CD4-positive, CD25-positive, alpha-beta regulatory T cell (primary cell): ENCODE measurements around the gene ADORA2B. TPM values are rescaled to one million over a fixed set of nuclear protein-coding genes. Genes with fewer than 3 reads are reported as not detected.
A peak's percentile ranks its signal among the peaks of the same experiment; 100 is the strongest.

Source experiments
- ATAC-seq, 2 donors: fragments of 150-1000 bp; cut with Tn5 transposase; one replicate each; pipeline ENCODE4 v1.10.0; 2021; ENCODE audit warnings: low read depth in 2 of 2, moderate number of reproducible peaks in 2 of 2, moderate library complexity in 1 of 2
- DNase-seq, 3 donors: peaks; one replicate each; pipeline versions ENCODE4 v3.0.0 to v3.0.0-alpha.2; 2012 to 2022; ENCODE audit warnings: mixed read lengths in 1 of 3
- H3K27ac ChIP-seq: one replicate; pipeline ENCODE4 v1.7.0; 2013; ENCODE audit warnings: mild to moderate bottlenecking, low read length; ENCODE audit not compliant: insufficient read depth, poor library complexity, severe bottlenecking
- H3K27me3 ChIP-seq: one replicate; pipeline ENCODE4 v1.7.0; 2013; ENCODE audit warnings: low read length; ENCODE audit not compliant: control insufficient read depth, insufficient read depth
- H3K36me3 ChIP-seq: one replicate; pipeline ENCODE4 v1.7.0; 2013; ENCODE audit warnings: mild to moderate bottlenecking, low read length, moderate library complexity; ENCODE audit not compliant: control insufficient read depth, insufficient read depth
- H3K4me1 ChIP-seq: 2 replicates; pipeline ENCODE4 v1.7.0; 2013; ENCODE audit warnings: mild to moderate bottlenecking, low read length; ENCODE audit not compliant: insufficient read depth, control insufficient read depth, poor library complexity, severe bottlenecking
- H3K4me3 ChIP-seq: one replicate; pipeline ENCODE4 v1.7.0; 2013; ENCODE audit warnings: low read depth, mild to moderate bottlenecking, low read length, moderate library complexity
- H3K9me3 ChIP-seq, 2 experiments: 1 replicate in 1 of 2; 2 replicates in 1 of 2; pipeline ENCODE4 v1.7.0; 2013; ENCODE audit warnings: low read length in 2 of 2, mild to moderate bottlenecking in 1 of 2, moderate library complexity in 1 of 2; ENCODE audit not compliant: control insufficient read depth in 2 of 2
- H3K27ac Mint-ChIP-seq, 3 donors: one replicate each; pipeline ENCODE4 v1.8.0; 2020 to 2022; ENCODE audit warnings: mild to moderate bottlenecking in 3 of 3, mixed read lengths in 3 of 3, moderate library complexity in 2 of 3
- H3K27me3 Mint-ChIP-seq: one replicate; pipeline ENCODE4 v1.8.0; 2022; ENCODE audit warnings: mild to moderate bottlenecking, mixed read lengths
- H3K36me3 Mint-ChIP-seq: one replicate; pipeline ENCODE4 v1.8.0; 2020; ENCODE audit warnings: mixed read lengths
- H3K4me1 Mint-ChIP-seq, 4 donors: one replicate each; pipeline ENCODE4 v1.8.0; 2020 to 2022; ENCODE audit warnings: mixed read lengths in 4 of 4, mild to moderate bottlenecking in 1 of 4
- H3K4me3 Mint-ChIP-seq, 4 donors: one replicate each; pipeline ENCODE4 v1.8.0; 2020 to 2022; ENCODE audit warnings: mild to moderate bottlenecking in 4 of 4, mixed read lengths in 4 of 4, moderate library complexity in 3 of 4
- H3K9me3 Mint-ChIP-seq, 7 donors: one replicate each; pipeline ENCODE4 v1.8.0; 2020 to 2022; ENCODE audit warnings: mixed read lengths in 7 of 7, mild to moderate bottlenecking in 3 of 7, moderate library complexity in 2 of 7
- polyA plus RNA-seq, 4 donors: library from polyadenylated mRNA; unstranded; fragments of 300-500 nt; fragmentation: Illumina TruSeq; gene quantifications; one replicate each; pipeline ENCODE4 v1.2.3, GENCODE V29; 2021
- total RNA-seq: library from RNA; stranded (reverse); gene quantifications from one replicate; pipeline ENCODE4 v1.2.3, GENCODE V29; 2022

ADORA2B gene
- total and polyA plus RNA-seq, 5 donors from 2014 or later, result 0.18 to 0.99 (median 0.39) TPM; not detected in 2

DNA sequence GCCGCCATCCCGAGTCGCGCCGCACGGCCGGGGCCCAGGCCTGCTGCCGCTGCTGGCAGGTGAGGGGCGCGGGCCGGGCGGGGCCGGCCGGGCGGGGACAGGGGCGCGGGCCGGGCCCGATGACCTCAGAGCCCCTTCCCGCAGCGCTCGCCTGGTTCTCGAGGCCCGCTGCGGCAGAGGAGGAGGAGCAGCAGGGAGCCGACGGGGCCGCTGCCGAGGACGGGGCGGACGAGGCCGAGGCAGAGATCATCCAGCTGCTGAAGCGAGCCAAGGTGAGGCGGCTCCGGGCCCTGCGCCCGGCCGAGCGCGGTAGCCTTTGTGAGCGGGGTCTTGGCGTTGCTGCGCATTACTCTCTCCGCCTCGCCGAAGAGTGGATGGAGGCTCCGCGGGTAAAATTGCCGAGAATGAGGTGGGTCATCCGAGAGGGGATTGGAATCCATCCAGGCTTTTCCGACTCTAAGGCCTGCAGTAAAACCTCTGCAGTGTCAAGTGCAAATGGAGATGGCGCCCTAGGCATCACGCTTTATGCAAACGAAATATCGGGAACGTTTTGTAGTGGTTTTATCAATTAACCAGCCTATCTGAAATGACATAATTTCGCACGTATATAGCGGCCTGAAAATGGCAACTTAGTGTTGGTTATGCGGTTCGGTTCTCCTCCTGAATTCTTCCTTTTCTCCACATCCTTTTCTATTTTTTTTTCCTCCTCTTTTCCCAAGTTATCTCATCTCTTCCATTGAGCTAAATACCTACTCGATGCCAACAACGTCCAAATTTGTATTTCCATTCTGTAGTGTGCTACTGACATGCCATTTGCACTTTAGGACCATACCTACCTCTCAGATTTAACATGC, 55.3 kb downstream of the ADORA2B start:
- ATAC-seq (peak in 1 of 2 donors; percentile 22), DNase-seq (peak in 1 of 3 donors; percentile 59)
- H3K27me3 Mint-ChIP-seq, result no peaks in the 10 kb centered on the region
- Histone ChIP-seq H3K27me3 (no peaks in the 10 kb centered on the region), H3K4me3 (peak overlapping the region; percentile 91), H3K27ac (peak overlapping the region; percentile 88), H3K9me3 (no peaks in the 10 kb centered on the region), H3K36me3 (peaks cover 38% of the 10 kb centered on the region), H3K4me1 (peaks cover 22% of the 10 kb centered on the region)
- no peaks in the 10 kb centered on the region for H3K9me3 Mint-ChIP-seq
- peaks cover 20% of the 10 kb centered on the region for H3K36me3 Mint-ChIP-seq
- peak overlapping the region; percentile 90 to 98 (median 92) for H3K4me3 Mint-ChIP-seq
- peak overlapping the region; percentile 83 to 93 (median 88) for H3K27ac Mint-ChIP-seq
- peaks cover 27 to 41% (median 29%) of the 10 kb centered on the region in 4 donors for H3K4me1 Mint-ChIP-seq

DNA sequence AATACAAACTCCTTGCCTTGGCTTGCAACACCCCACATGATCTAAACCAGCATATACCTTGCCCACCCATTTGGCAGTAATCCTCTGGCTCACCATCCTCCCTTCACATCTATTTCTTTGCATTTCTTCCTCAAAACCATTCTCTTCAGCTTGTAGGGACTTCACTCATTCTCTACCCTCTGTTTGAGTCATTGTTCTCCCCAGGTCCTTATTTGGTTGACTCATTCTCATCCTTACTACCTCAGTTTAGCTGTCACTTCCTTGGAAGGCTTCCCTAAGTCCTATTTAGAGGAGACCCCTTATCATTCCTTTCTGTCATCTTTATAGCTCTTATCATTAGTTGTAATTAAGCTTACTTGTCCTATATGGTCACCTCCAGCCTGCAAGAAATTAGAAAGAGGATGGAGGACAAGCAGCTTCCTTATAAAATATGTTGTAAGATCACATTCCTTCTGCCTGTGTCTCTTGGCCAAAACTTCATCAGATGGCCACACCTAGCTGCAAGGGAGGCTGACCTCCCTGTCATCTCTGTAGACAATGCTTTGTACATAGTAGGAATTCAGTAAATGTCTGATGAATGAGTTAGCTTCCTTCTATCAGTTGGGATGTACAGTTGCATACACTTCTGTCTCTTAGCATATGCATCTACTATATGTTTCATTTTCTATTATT, 56.4 kb downstream of the ADORA2B start:
- Histone ChIP-seq H3K27ac (no peak overlapping the region), H3K4me3 (peak overlapping the region; percentile 91), H3K27me3 (no peaks in the 10 kb centered on the region), H3K4me1 (peaks cover 22% of the 10 kb centered on the region), H3K36me3 (peaks cover 46% of the 10 kb centered on the region), H3K9me3 (no peaks in the 10 kb centered on the region)
- Mint-ChIP-seq H3K4me1 (peaks cover 27 to 46% (median 29%) of the 10 kb centered on the region in 4 donors), H3K4me3 (peak overlapping the region; percentile 90 to 98 (median 92)), H3K27ac (peak overlapping the region; percentile 83 to 93 (median 88)), H3K36me3 (peaks cover 25% of the 10 kb centered on the region), H3K27me3 (no peaks in the 10 kb centered on the region), H3K9me3 (no peaks in the 10 kb centered on the region)
- DNase-seq, result no peak
- no peak for ATAC-seq

DNA sequence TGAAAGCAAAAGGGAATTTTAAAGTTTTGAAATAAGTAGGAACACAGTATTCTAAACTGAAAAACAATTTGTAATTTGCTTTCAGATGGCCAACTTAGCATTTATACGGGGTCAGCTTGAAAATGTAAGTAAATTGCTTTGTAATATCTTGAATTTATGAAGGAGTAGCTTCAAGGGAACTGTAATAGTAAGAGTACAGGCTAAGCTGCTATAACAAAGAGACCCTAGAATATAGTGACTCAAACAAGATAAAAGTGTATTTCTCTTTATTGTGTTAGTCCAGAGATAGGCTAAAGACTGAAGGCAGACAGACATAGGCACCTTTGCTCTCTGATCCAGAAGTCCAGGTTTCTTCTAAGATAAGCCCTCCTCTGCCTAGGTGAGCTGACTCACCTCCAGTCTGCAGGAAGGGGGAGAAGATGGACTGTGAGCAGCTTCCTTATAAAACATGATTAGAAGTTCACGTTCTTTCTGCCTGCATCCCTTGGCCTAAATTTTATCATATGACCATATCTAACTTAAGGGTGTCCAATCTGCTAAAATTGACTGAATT, 57.9 kb downstream of the ADORA2B start:
- peaks cover 60% of the 10 kb centered on the region for H3K36me3 ChIP-seq
- ATAC-seq, result no peak
- H3K27ac Mint-ChIP-seq, result no peak overlapping the region

DNA sequence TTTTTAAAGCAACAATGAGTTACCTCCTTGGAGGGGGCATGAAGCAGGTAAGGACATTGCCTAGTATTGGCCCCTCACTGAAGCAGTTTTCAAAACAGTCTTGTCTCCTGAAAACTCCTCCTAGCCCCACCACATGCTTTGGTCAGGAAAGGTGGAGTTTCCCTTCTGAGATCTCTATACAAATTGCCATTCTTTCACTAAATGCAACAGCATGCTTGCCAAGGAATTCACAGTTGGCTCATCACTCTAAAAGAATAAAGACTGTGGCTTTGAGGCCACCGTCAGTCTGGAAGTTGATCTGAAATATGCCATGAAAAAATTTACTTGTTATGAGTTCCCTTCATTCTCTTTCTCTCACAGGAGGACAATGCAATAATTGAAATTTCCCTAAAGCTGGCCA, 58.9 kb downstream of the ADORA2B start:
- ATAC-seq (no peak), DNase-seq (no peak)
- no peaks in the 10 kb centered on the region for H3K27me3 Mint-ChIP-seq
- H3K9me3 Mint-ChIP-seq, result no peaks in the 10 kb centered on the region
- H3K4me3 Mint-ChIP-seq, result peak overlapping the region in 1 of 4 donors; percentile 75
- H3K27ac ChIP-seq, result no peak overlapping the region
- H3K4me3 ChIP-seq, result no peak overlapping the region
- H3K27ac Mint-ChIP-seq, result peak overlapping the region in 1 of 3 donors; percentile 21
- H3K4me1 Mint-ChIP-seq, result peaks cover 30 to 52% (median 38%) of the 10 kb centered on the region in 4 donors
- peaks cover 71% of the 10 kb centered on the region for H3K36me3 ChIP-seq
- H3K4me1 ChIP-seq, result peaks cover 20% of the 10 kb centered on the region
- H3K27me3 ChIP-seq, result no peaks in the 10 kb centered on the region
- H3K9me3 ChIP-seq, result no peaks in the 10 kb centered on the region
- H3K36me3 Mint-ChIP-seq, result peaks cover 48% of the 10 kb centered on the region

More for the DNA sequence above, 57.9 kb downstream of the ADORA2B start:
- Mint-ChIP-seq H3K36me3 (peaks cover 38% of the 10 kb centered on the region), H3K4me1 (peaks cover 27 to 49% (median 31%) of the 10 kb centered on the region in 4 donors), H3K9me3 (no peaks in the 10 kb centered on the region), H3K4me3 (peak overlapping the region in 2 of 4 donors; percentile 78 to 91), H3K27me3 (no peaks in the 10 kb centered on the region)
- Histone ChIP-seq H3K9me3 (no peaks in the 10 kb centered on the region), H3K4me3 (no peak overlapping the region), H3K4me1 (peaks cover 22% of the 10 kb centered on the region), H3K27ac (no peak overlapping the region), H3K27me3 (no peaks in the 10 kb centered on the region)
- no peak for DNase-seq

DNA sequence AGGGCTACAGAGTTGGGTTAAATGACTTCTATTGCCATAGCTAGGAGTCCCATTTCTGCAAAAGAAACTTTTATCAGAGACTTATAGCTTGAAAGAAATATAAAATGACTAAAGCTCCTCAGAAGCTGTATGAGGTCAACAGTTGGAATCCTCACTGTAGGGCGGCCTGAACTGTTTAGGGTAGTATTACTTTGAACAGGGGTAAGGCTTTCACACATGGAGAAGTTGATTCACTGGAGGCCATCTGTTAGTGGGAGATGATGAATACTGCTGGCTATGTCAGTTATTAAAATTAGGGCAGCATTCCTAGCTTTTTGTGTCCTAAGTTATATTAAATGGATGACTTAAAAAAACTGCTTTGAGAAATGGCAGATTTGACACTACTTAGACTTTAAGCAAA, 60.7 kb downstream of the ADORA2B start:
- H3K9me3 ChIP-seq, result no peaks in the 10 kb centered on the region
- Mint-ChIP-seq H3K36me3 (peaks cover 56% of the 10 kb centered on the region), H3K27ac (peak overlapping the region in 1 of 3 donors; percentile 18), H3K27me3 (no peaks in the 10 kb centered on the region), H3K9me3 (no peaks in the 10 kb centered on the region), H3K4me3 (no peak overlapping the region), H3K4me1 (peaks cover 26 to 48% (median 35%) of the 10 kb centered on the region in 4 donors)
- H3K4me1 ChIP-seq, result peaks cover 13% of the 10 kb centered on the region
- no peaks in the 10 kb centered on the region for H3K27me3 ChIP-seq
- H3K36me3 ChIP-seq, result peaks cover 79% of the 10 kb centered on the region
- ATAC-seq (no peak), DNase-seq (no peak)
- no peak overlapping the region for H3K4me3 ChIP-seq
- no peak overlapping the region for H3K27ac ChIP-seq

DNA sequence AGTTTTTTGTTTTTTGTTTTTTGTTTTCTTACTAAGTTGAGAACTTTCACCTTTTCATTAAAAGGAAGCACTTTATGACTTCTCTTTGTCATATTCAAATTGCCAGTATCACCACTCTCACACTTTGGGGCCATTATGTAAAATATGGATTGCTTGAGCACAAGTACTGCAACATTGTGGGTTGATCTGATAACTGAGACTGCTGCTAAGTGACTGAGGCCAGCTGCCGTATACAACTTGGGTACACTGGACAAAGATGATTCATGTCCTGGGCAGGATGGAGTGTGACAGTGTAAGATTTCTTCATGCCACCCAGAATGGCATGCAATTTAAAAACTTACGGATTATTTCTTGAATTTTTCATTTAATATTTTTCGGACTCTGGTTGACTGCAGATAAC, 62.5 kb downstream of the ADORA2B start:
- Mint-ChIP-seq H3K9me3 (no peaks in the 10 kb centered on the region), H3K27me3 (no peaks in the 10 kb centered on the region), H3K4me1 (peaks cover 13 to 44% (median 27%) of the 10 kb centered on the region in 4 donors), H3K4me3 (no peak overlapping the region), H3K27ac (no peak overlapping the region), H3K36me3 (peaks cover 52% of the 10 kb centered on the region)
- DNase-seq (no peak), ATAC-seq (no peak)
- Histone ChIP-seq H3K9me3 (no peaks in the 10 kb centered on the region), H3K27me3 (no peaks in the 10 kb centered on the region), H3K36me3 (peaks cover 83% of the 10 kb centered on the region), H3K4me1 (no peaks in the 10 kb centered on the region), H3K27ac (no peak overlapping the region), H3K4me3 (no peak overlapping the region)

DNA sequence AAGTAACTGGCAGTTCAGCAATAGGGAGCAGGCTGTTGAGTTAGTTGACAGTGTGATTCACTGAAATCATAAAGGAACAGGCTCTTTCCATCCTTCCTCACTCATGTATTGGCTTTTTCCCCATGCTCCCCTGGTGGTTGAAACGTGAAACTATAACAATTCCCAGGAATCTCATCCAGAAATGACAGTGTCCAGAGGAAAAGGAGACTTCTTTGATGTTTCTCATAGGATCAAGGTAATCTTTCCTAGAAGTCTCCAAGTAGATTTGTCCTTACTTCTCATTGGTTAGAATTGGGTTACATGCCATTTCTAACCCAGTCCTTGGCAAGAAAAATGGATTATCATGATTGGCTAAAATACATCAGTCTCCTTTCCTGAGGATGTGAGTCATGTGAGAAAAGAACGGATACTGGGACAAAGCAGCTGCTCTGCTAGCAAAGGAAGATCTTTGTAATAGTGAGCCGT, 69.0 kb downstream of the ADORA2B start:
- H3K9me3 Mint-ChIP-seq, result no peaks in the 10 kb centered on the region
- peaks cover 41% of the 10 kb centered on the region for H3K36me3 Mint-ChIP-seq
- no peaks in the 10 kb centered on the region for H3K27me3 Mint-ChIP-seq
- H3K27ac Mint-ChIP-seq, result no peak overlapping the region
- peaks cover 48% of the 10 kb centered on the region for H3K36me3 ChIP-seq
- H3K4me1 Mint-ChIP-seq, result peaks cover 13 to 35% (median 22%) of the 10 kb centered on the region in 4 donors
- DNase-seq (no peak), ATAC-seq (no peak)
- no peak overlapping the region for H3K4me3 Mint-ChIP-seq
- no peaks in the 10 kb centered on the region for H3K9me3 ChIP-seq
- H3K27ac ChIP-seq, result no peak overlapping the region
- no peaks in the 10 kb centered on the region for H3K4me1 ChIP-seq
- H3K4me3 ChIP-seq, result no peak overlapping the region
- no peaks in the 10 kb centered on the region for H3K27me3 ChIP-seq
